Ascending aorta (tissue), 2 donors: ENCODE results near the gene MYBPC1. TPM values are rescaled to one million over a fixed set of nuclear protein-coding genes. Genes with fewer than 3 reads are reported as not detected.

ENCODE experiments used
- DNase-seq, 2 donors: peaks; one replicate each; pipeline ENCODE4 v3.0.0-alpha.2; 2019; ENCODE audit warnings: low spot score in 2 of 2
- H3K27ac ChIP-seq, 2 donors: fragments of 200-600 bp; sonication (generic); one replicate each; pipeline ENCODE4 v1.5.1; 2016 to 2017; ENCODE audit warnings: mild to moderate bottlenecking in 1 of 2
- H3K27me3 ChIP-seq: fragments of 200-600 bp; sonication (generic); one replicate; pipeline ENCODE4 v1.5.1; 2017
- H3K36me3 ChIP-seq, 2 donors: fragments of 200-600 bp; sonication (generic); one replicate each; pipeline ENCODE4 v1.5.1; 2016
- H3K4me1 ChIP-seq, 2 donors: fragments of 200-600 bp; sonication (generic); one replicate each; pipeline ENCODE4 v1.5.1; 2016 to 2017; ENCODE audit warnings: mild to moderate bottlenecking in 1 of 2
- H3K4me3 ChIP-seq, 2 donors: fragments of 200-600 bp; sonication (generic); one replicate each; pipeline ENCODE4 v1.5.1; 2016 to 2017; ENCODE audit warnings: mild to moderate bottlenecking in 1 of 2
- H3K9me3 ChIP-seq, 2 donors: fragments of 200-600 bp; sonication (generic); one replicate each; pipeline ENCODE4 v1.5.1; 2016
- intact Hi-C: fragments of 100-400 bp; cut with DNase I; formaldehyde crosslinking; loops from one replicate; pipeline ENCODE4 v1.15.1; 2023
- total RNA-seq: library from RNA; depleted of rRNA; stranded (reverse); fragments of >200 nt; gene quantifications from one replicate; pipeline ENCODE4 v1.1.0, GENCODE V29; 2016
- TF ChIP-seq, protein P1 (sequence below), 3 experiments: fragments of 200-600 bp in 2 of 3; fragments of 450-650 bp in 1 of 3; sonication (generic) in 2 of 3; IDR thresholded peaks; one replicate each; pipeline ENCODE4 v1.5.1; 2016 to 2019; ENCODE audit warnings: antibody characterized with exemption in 3 of 3, mild to moderate bottlenecking in 1 of 3, moderate library complexity in 1 of 3

Gene MYBPC1
- total RNA-seq, 1 donor from 2014 or later: not detected

- TF ChIP-seq, protein P1, sequence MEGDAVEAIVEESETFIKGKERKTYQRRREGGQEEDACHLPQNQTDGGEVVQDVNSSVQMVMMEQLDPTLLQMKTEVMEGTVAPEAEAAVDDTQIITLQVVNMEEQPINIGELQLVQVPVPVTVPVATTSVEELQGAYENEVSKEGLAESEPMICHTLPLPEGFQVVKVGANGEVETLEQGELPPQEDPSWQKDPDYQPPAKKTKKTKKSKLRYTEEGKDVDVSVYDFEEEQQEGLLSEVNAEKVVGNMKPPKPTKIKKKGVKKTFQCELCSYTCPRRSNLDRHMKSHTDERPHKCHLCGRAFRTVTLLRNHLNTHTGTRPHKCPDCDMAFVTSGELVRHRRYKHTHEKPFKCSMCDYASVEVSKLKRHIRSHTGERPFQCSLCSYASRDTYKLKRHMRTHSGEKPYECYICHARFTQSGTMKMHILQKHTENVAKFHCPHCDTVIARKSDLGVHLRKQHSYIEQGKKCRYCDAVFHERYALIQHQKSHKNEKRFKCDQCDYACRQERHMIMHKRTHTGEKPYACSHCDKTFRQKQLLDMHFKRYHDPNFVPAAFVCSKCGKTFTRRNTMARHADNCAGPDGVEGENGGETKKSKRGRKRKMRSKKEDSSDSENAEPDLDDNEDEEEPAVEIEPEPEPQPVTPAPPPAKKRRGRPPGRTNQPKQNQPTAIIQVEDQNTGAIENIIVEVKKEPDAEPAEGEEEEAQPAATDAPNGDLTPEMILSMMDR (IDR thresholded peaks at IDR 0.05): no peak
- intact Hi-C loops: no loop called here
- no peak overlapping the region for H3K4me3 ChIP-seq
- H3K27ac ChIP-seq: no peak overlapping the region
- no peaks in the 10 kb centered on the region for H3K4me1 ChIP-seq
- no peaks in the 10 kb centered on the region for H3K9me3 ChIP-seq
- H3K36me3 ChIP-seq: no peaks in the 10 kb centered on the region
- no peaks in the 10 kb centered on the region for H3K27me3 ChIP-seq
- no peak for DNase-seq
Observed at GRCh38 chr12:101592448-101592847, 2.3 kb upstream of the MYBPC1 start.

GRCh38 chr12:101592921-101593320 lies 1.9 kb upstream of the MYBPC1 start:
- DNase-seq: no peak
- no peaks in the 10 kb centered on the region for H3K4me1 ChIP-seq
- no peak overlapping the region for H3K27ac ChIP-seq
- no peak overlapping the region for H3K4me3 ChIP-seq
- no peaks in the 10 kb centered on the region for H3K9me3 ChIP-seq
- no peaks in the 10 kb centered on the region for H3K27me3 ChIP-seq
- H3K36me3 ChIP-seq: no peaks in the 10 kb centered on the region
- TF ChIP-seq, protein P1 (IDR thresholded peaks at IDR 0.05): no peak
- intact Hi-C loops: no loop called here

GRCh38 chr12:101596172-101596571 lies 1.4 kb downstream of the MYBPC1 start:
- Histone ChIP-seq H3K9me3 (no peaks in the 10 kb centered on the region), H3K27me3 (no peaks in the 10 kb centered on the region), H3K4me3 (no peak overlapping the region), H3K27ac (no peak overlapping the region), H3K4me1 (no peaks in the 10 kb centered on the region), H3K36me3 (no peaks in the 10 kb centered on the region)
- no peak for DNase-seq
- TF ChIP-seq, protein P1 (IDR thresholded peaks at IDR 0.05): no peak
- intact Hi-C loops: no loop called here

- no peaks in the 10 kb centered on the region for H3K4me1 ChIP-seq
- no peaks in the 10 kb centered on the region for H3K27me3 ChIP-seq
- intact Hi-C loops: no loop called here
- TF ChIP-seq, protein P1 (IDR thresholded peaks at IDR 0.05): no peak
- no peaks in the 10 kb centered on the region for H3K9me3 ChIP-seq
- no peak overlapping the region for H3K4me3 ChIP-seq
- H3K36me3 ChIP-seq: no peaks in the 10 kb centered on the region
- DNase-seq: no peak
- H3K27ac ChIP-seq: no peak overlapping the region
Observed at GRCh38 chr12:101597164-101597563, 2.4 kb downstream of the MYBPC1 start.

DNA sequence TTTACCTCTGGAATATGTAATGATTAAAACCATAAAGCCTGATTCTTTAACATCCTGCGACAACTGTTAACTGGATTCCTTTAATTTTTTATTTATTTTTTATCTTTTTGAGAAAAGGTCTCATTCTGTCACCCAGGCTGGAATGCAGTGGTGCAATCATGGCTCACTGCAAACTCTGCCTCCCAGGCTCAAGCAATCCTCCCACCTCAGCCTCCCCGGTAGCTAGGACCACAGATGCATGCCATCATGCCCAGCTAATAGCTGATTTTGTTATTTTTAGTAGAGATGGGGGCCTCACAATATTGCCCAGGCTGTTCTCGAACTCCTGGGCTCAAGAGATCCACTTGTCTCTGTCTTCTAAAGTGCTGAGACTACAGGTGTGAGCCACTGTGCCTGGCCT lies 3.7 kb downstream of the MYBPC1 start:
- TF ChIP-seq, protein P1 (IDR thresholded peaks at IDR 0.05): no peak
- no peaks in the 10 kb centered on the region for H3K4me1 ChIP-seq
- H3K9me3 ChIP-seq: no peaks in the 10 kb centered on the region
- H3K4me3 ChIP-seq: no peak overlapping the region
- H3K36me3 ChIP-seq: no peaks in the 10 kb centered on the region
- DNase-seq: no peak
- H3K27ac ChIP-seq: no peak overlapping the region
- intact Hi-C loops: no loop called here
- H3K27me3 ChIP-seq: no peaks in the 10 kb centered on the region

GRCh38 chr12:101599311-101599710 lies 4.5 kb downstream of the MYBPC1 start:
- intact Hi-C loops: no loop called here
- H3K9me3 ChIP-seq: no peaks in the 10 kb centered on the region
- DNase-seq: no peak
- H3K4me3 ChIP-seq: no peak overlapping the region
- no peak overlapping the region for H3K27ac ChIP-seq
- no peaks in the 10 kb centered on the region for H3K27me3 ChIP-seq
- TF ChIP-seq, protein P1 (IDR thresholded peaks at IDR 0.05): no peak
- H3K4me1 ChIP-seq: no peaks in the 10 kb centered on the region
- H3K36me3 ChIP-seq: no peaks in the 10 kb centered on the region
